ENCODE results near the gene ZSWIM5. TPM values are rescaled to one million over a fixed set of nuclear protein-coding genes. Genes with fewer than 3 reads are reported as not detected.

ZSWIM5 gene
- total and polyA plus RNA-seq, 2 of the 8 experiments (the other 6 are each of a cell fraction or from before 2014, with no cell fraction given) = 2.5 to 3.9 TPM

DNA sequence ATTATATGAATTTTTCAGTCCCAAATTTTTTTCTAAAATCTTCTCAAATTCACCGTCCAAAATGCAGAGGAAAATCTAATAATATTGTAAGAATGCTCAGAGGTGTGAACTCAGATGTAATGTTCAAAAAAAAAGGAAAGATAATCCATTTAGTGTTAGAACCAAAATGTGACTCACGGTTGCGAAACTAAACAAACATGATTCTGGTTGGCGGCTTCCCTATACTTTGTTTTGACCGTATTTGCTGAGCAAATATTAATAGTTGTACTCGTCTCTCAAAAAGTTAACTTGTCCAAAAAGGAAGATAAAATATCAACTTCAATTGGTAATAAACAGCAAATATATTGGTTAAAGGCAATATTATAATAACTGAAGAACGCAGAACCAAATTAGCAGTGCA, 34.4 kb downstream of the ZSWIM5 start (continued):
- TF ChIP-seq, protein P1, sequence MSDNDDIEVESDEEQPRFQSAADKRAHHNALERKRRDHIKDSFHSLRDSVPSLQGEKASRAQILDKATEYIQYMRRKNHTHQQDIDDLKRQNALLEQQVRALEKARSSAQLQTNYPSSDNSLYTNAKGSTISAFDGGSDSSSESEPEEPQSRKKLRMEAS (IDR thresholded peaks at IDR 0.05) = no peak
- TF ChIP-seq BRCA1 (IDR thresholded peaks at IDR 0.05; ENCODE audit: low read depth, low read length) (no peak), SIN3A (conservative IDR thresholded peaks at IDR 0.05 in 1 of 2, IDR thresholded peaks at IDR 0.05 in 1 of 2; ENCODE audit: low read depth in 1 of 2, low read length in 2 of 2) (no peak), FOSL1 (IDR thresholded peaks at IDR 0.05; ENCODE audit: insufficient read depth, low read depth, low read length) (no peak), SP2 (IDR thresholded peaks at IDR 0.05; ENCODE audit: low read length) (no peak), SRF (IDR thresholded peaks at IDR 0.05; ENCODE audit: low read depth, low read length) (no peak), USF2 (IDR thresholded peaks at IDR 0.05; ENCODE audit: low read length) (no peak), CHD7 (IDR thresholded peaks at IDR 0.05; ENCODE audit: insufficient replicate concordance, low read length) (no peak)
- TF ChIP-seq, protein P2, sequence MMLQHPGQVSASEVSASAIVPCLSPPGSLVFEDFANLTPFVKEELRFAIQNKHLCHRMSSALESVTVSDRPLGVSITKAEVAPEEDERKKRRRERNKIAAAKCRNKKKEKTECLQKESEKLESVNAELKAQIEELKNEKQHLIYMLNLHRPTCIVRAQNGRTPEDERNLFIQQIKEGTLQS (IDR thresholded peaks at IDR 0.05; ENCODE audit: insufficient read depth, low read depth, low read length) = no peak
